A549 (cell line): ENCODE results near the gene OR2T27.

Experiments used
- BHLHE40 ChIP-seq: IDR thresholded peaks from 2 replicates; pipeline ENCODE4 v1.6.1; 2012; ENCODE audit warnings: low read depth, low read length, inconsistent platforms
- CEBPB ChIP-seq, 2 experiments: fragments of >200 bp in 1 of 2; sonication (Bioruptor Twin) in 1 of 2; formaldehyde crosslinking in 1 of 2; IDR thresholded peaks; 2 replicates each; pipeline ENCODE4 v1.6.1; 2012 to 2016
- CTCF ChIP-seq: fragments of >200 bp; sonication (Bioruptor Twin); formaldehyde crosslinking; IDR thresholded peaks from 3 replicates; pipeline ENCODE4 v1.5.1; 2016
- EP300 ChIP-seq, 2 experiments: fragments of >200 bp; sonication (Bioruptor Twin); formaldehyde crosslinking; IDR thresholded peaks; 2 replicates in 1 of 2; 3 replicates in 1 of 2; pipeline ENCODE4 v1.6.1; 2016 to 2017
- POLR2A ChIP-seq: IDR thresholded peaks from 2 replicates; pipeline ENCODE4 v1.6.1; 2012; ENCODE audit warnings: mild to moderate bottlenecking, low read length
- RAD21 ChIP-seq, 2 experiments: fragments of >200 bp in 1 of 2; sonication (Bioruptor Twin) in 1 of 2; formaldehyde crosslinking in 1 of 2; IDR thresholded peaks in 1 of 2; conservative IDR thresholded peaks in 1 of 2; 2 replicates in 1 of 2; 3 replicates in 1 of 2; pipeline ENCODE4 v1.6.1; 2012 to 2018; ENCODE audit warnings: inconsistent platforms in 1 of 2
- RFX5 ChIP-seq: fragments of 450-650 bp; IDR thresholded peaks from 2 replicates; pipeline ENCODE4 v1.7.1; 2014; ENCODE audit warnings: antibody characterized with exemption, mild to moderate bottlenecking, moderate library complexity

DNA sequence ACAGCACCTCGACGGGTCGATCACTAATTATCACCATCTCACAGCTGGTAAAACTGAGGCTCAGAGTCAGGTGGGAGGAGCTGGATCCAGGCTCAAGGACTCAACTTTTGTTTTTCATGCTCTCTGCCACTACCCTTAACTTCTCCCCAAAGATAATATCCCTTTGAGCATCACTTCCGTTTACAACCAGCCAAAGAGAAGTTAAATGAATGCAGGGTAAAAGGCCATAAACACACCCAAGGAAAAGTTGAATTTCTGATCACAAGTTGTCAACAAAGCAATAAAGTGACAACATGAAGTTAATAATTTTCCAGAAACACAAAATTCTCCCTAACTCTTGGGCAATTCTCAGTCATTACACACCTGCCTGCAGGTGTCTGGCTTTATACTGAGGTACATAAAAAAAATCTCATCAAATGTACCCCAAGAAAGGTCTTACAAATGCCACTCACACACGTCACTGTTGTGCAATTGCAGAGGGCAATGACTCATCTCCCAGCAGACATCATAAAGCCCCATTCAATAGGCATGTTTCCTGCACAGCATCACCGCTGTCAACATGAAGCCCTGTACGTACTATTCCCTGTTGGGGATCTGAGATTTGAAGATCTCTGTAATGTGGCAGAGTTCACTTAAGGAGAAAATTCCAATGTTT is 23.8 kb downstream of the OR2T27 start:
- TF ChIP-seq CTCF (no peak), POLR2A (no peak), EP300 (IDR thresholded peaks at IDR 0.05) (no peak), RAD21 (conservative IDR thresholded peaks at IDR 0.05 in 1 of 2, IDR thresholded peaks at IDR 0.05 in 1 of 2) (no peak), CEBPB (IDR thresholded peaks at IDR 0.05) (0 out of 4 replicates have a peak, but pooled peaks of 1 of the 2 experiments have one; percentile 4), BHLHE40 (no peak), RFX5 (no peak)
